Activated CD4-positive, alpha-beta T cell treated with anti-CD3 and anti-CD28 coated beads, Interleukin-2, amount 50 U/mL, for 16 hours (primary cell): ENCODE results near the gene RPTOR.
"Not testable (repeated sequence)": the region's sequence is repeated elsewhere in the genome, so short reads cannot be mapped to it uniquely, and the experiment has no call there.

Source experiments
- DNase-seq: peaks from one replicate; pipeline ENCODE4 v3.0.0-alpha.2; 2020

RPTOR gene

DNA sequence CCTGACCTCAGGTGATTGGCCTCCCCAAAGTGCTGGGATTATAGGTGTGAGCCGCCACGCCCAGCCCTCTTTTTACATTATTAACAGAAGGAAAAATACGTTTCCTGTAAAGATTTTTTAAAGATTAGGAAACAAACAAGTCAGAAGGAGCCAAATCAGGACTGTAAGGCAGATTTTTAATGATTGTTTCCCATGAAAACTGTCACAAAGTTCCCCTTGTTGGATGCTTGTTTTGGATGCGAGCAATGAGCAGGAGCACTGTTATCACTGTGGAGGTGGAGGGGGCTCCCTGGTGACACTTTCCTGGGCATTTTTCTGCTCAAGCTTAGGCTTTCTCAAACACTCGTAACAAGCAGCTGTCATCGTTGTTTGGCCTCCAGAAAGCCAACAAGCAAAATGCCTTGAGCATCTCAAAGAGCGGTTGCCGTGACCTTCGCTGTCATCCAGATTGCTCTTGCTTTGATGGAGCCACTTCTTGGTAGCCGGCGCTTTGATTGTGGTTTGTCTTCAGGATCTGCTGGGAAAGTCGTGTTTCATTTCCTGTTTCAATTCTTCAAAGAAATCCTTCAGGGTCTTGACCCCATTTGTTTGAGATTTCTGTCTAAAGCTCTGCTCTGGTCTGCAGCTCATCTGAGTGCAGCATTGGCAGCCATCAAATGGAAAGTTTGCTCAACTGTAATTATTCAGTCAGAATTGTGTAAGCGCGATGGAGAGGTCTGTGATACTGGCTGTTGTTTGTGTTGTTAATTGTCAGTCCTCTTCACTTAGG lies 128.7 kb downstream of the RPTOR start:
- DNase-seq: no peak

GRCh38 chr17:80675438-80676095 lies 130.9 kb downstream of the RPTOR start:
- no peak for DNase-seq

- DNase-seq: no peak
These were observed 131.4 kb downstream of the RPTOR start for GRCh38 chr17:80676096-80676466.

GRCh38 chr17:80676564-80676963 lies 131.9 kb downstream of the RPTOR start:
- no peak for DNase-seq

GRCh38 chr17:80677214-80677756 lies 132.6 kb downstream of the RPTOR start:
- no peak for DNase-seq

DNA sequence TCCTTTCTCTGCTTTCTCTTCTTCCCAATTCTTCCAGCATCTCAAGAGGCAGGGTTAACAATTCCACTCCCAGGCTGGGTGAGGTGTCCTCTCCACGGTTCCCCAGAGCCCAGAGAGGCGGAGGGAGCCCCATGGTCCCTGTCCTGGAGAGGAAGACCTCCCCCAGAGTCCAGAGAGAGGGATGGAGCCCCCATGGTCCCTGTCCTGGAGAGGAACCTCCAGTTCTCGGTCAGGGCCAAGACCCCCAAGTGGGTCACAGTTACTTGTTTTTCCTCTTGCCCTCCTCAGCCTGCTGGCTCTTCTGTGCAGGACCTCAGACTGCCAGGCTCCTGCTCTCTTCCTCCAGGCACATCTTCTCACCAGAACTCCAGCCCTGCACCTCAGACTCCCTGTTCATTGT lies 135.2 kb downstream of the RPTOR start:
- DNase-seq: no peak

DNA sequence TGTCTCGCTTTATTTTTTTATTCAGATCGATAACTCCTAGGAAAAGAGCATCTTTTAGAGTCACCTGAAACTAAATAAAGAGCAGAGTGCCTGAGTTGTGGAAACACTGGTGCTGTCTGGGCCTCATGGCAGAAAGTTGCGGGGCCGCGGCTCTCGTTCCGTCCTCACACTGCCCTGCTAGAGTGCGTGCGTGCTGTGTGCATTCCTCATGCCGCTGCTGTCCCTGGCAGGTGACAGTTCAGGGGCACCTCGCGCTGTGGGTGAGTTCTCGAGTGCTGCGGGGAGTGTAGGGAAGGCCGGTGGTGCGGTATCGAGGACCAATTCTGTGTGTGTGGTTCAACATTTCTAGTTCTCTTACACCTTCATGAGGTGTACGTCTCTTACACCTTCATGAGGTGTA lies 136.6 kb downstream of the RPTOR start:
- no peak for DNase-seq

GRCh38 chr17:80682372-80682771 lies 137.7 kb downstream of the RPTOR start:
- no peak for DNase-seq

- no peak for DNase-seq
These were observed 139.0 kb downstream of the RPTOR start for GRCh38 chr17:80683625-80684104.

- no peak for DNase-seq
These were observed 143.2 kb downstream of the RPTOR start for GRCh38 chr17:80687839-80688238.

GRCh38 chr17:80689129-80689619 lies 144.5 kb downstream of the RPTOR start:
- DNase-seq: no peak

GRCh38 chr17:80691784-80692183 lies 147.1 kb downstream of the RPTOR start:
- no peak for DNase-seq

DNA sequence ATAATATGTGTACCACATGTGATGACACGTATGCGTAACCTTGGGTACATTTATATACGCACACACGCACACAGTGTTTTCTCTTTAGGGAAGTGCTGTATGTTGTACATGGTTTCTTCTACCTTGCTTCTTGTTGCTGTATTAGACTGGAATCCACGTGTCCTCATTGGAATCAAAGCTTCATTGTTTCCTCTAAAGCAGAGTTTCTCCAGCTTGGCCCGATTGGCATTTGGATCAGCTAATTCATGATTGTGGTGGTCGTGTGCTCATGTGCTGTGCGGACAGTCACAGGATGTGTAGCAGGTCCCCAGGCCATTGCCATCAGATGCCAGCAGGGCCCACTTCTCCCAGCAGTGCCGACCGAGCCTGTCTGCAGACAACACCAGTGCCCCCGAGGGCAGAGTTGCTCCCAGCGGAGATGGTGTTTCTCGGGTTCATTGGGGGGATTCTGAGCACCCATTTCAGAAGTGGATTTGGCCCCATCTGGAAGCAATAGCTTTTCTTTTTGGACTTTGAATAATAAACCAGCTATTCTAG lies 148.4 kb downstream of the RPTOR start:
- DNase-seq: no peak

DNA sequence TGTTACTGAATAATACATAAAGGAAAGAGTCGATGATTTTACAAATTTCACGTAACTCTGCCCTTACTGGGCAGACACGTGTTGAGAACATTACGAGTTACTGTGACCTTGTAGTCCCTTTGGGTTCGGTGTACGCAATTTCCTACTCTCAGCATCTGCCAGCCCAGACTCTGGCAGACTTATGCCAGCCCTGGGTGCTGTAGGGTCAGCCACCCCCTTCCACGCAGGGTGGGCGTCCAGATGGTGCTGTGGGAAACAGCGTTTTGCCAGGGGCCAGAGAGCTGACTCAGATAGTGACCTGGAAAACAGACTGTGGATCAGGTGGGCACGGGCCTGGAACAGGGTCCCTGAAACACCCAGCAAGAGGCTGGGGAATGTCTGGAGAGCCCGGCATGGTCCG lies 148.9 kb downstream of the RPTOR start:
- DNase-seq: no peak

- no peak for DNase-seq
These were observed 149.7 kb downstream of the RPTOR start for GRCh38 chr17:80694085-80694991.

- no peak for DNase-seq
These were observed 150.6 kb downstream of the RPTOR start for GRCh38 chr17:80694992-80695912.

GRCh38 chr17:80695979-80696378 lies 151.3 kb downstream of the RPTOR start:
- no peak for DNase-seq

DNA sequence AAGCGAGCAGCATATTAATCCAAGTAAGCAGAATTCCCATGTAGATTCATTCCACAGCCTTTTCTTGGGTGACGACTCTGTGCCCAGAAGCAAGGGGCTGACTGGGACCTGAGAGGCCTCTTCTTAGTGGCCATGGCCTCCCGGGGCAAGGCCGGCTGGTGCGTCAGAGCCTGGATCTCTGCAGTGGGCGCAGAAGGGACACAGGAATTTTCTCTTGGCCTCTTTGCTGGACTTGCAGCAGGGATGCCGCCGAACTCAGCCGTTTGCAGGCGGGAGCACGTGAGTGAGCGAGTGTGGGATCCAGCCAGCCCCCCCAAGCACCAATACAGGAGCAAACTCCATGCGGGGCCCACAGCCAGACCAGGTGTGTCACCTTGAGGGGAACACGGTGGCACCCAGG lies 151.8 kb downstream of the RPTOR start:
- DNase-seq: no peak

GRCh38 chr17:80696964-80697363 lies 152.3 kb downstream of the RPTOR start:
- DNase-seq: no peak

DNA sequence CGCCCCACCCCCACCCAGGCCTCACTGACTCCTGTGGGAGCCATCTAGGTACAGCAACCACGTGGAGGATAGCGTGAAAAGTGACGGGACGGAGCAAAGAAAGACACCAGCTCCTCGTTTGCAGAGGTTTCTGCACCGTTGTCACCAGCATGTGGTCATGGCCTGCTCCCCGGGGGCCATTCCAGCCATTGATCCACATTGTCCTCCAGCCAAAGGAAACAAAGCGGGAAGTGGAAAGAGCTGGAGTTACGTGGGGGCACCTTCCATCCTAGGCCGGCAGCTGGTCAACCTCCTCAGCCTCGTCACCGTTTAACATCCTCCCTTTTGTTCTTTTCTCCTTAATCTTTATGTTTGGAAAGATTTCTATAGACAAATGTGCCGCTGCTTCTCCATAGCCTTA lies 153.7 kb downstream of the RPTOR start:
- no peak for DNase-seq

DNA sequence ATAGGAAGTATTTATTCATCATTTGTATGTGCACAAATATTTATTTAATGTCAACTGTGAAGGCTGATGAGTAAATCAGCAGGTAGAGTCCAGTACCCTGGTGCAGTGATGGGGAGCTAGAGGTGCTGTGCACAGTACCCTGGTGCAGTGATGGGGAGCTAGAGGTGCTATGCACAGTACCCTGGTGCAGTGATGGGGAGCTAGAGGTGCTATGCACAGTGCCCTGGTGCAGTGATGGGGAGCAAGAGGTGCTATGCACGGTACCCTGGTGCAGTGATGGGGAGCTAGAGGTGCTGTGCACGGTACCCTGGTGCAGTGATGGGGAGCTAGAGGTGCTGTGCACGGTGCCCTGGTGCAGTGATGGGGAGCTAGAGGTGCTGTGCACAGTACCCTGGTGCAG lies 154.6 kb downstream of the RPTOR start:
- DNase-seq: not testable (repeated sequence)

- no peak for DNase-seq
These were observed 157.1 kb downstream of the RPTOR start for GRCh38 chr17:80701730-80702129.
